CD4-positive, alpha-beta T cell treated with Interleukin-21 for 1 hour (primary cell): Measurements from ENCODE around the gene PDSS1.
"Not testable (repeated sequence)": the region's sequence is repeated elsewhere in the genome, so short reads cannot be mapped to it uniquely, and the experiment has no call there.

Experiments
- DNase-seq: peaks from one replicate; pipeline ENCODE4 v3.0.0-alpha.2; 2020

Gene PDSS1, protein sequence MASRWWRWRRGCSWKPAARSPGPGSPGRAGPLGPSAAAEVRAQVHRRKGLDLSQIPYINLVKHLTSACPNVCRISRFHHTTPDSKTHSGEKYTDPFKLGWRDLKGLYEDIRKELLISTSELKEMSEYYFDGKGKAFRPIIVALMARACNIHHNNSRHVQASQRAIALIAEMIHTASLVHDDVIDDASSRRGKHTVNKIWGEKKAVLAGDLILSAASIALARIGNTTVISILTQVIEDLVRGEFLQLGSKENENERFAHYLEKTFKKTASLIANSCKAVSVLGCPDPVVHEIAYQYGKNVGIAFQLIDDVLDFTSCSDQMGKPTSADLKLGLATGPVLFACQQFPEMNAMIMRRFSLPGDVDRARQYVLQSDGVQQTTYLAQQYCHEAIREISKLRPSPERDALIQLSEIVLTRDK

DNA sequence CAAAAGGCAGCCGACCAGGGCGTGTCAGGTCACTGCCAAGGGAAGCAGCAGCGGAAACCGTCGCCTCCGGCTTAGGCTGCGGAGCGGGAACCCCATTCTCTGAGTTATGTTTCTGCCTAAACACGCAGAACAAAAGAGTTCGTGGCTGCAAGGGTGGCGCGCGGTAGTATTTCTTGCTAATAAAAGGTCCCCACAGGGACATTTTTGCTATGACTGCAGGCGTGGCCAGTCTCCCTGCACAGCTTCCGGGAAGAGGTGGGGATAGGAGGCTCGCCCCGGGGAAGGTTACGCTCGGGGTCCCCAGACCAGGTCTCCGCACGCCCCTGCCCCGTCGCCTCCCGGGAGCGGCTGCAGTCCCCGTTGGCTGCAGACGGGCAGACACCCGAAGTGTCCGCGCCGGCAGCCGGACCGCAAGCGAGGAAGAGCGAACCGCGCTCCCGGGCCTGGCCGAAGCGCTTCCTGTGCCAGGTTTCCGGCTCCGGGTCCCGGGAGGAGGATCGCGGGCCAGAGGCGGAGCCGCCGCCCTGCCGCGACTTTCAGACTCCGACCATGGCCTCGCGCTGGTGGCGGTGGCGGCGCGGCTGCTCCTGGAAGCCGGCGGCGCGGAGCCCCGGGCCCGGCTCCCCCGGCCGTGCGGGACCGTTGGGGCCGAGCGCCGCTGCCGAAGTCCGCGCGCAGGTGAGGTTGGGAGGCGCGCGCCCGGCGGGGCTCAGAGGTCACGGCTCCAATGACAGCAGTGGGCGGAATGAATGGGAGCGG, at the start of gene PDSS1:
PDSS1 (plus strand) TSS at position 539 of the 759 bp plus-strand sequence; CDS start at position 550, 11 bp downstream.
- DNase-seq, result peak; percentile 69

DNA sequence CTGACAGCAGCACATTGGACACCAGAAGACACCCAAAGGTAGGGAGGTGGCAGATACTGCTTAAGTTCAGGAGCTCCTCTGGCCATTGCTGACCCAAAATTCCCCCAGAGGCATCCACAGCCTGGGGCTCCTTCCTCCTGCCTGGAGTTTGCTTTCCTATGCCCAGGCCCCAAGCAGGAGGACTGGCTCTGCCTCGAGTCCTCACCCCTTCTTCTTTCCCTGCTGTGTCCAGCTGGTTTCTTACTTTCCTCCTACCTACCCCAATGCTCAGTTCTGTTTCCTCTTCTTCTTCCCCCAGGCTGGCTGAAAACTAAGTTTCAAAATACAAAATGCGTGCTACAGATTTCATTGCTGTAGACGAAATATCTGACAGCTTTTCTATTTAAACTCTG, 49.3 kb upstream of the PDSS1 start:
- not testable (repeated sequence) for DNase-seq

DNA sequence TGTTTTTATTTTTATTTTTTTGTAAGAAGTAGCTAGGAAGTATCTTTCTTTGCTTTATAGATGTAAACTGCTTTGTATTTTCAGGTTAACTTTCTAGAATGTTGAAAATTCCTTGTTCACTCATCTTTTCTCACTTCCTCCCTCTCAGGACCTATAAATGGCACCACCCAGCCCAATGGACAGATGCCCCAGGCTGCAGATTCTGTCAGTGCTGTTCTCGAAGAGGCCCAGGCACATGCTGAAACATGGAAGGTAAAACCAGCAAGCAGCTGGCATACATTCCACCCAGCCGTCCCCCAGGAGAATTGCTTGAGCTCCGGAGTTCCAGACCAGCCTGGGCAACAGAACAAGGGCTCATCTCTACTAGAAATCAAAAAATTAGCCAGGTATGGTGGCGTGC, 47.1 kb upstream of the PDSS1 start:
- DNase-seq, result no peak

DNA sequence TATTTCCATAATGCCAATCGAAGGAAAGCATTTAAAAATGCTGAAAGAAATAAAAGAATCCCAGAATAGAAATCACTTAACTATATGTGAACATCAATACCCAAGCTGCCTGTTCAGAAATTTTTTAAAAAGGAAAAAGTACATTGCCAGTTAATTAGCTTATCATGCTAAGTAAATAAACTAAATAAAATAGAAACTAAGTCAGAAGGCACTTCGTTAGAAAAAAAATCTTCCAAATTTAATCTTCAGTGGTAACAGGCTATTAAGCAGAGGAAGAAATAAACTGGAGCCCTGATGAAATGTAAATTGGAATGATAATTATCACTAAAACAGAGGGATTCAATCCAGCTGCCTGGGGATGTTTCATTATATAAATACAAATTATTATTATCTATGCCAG, 46.0 kb upstream of the PDSS1 start:
- DNase-seq, result not testable (repeated sequence)

DNA sequence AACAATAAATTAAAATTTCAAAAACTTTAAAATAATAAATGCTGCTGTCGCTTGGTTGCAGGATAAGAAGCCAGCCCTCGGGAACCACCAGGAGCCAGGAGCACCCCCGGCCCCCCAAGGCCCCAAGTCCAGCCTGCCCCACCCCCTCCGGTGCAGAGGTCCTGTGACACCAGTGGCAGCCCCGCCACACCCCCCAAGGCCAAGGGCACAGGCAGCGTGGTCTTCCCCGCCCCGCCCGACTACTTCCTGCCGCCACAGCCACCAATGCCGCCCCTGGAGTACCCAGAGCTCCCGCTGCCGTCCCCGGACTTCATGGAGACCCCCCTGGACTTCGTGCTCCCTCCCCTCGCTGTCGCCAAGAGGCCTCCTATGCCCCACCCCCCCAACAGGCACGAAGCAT, 44.5 kb upstream of the PDSS1 start:
- no peak for DNase-seq

DNA sequence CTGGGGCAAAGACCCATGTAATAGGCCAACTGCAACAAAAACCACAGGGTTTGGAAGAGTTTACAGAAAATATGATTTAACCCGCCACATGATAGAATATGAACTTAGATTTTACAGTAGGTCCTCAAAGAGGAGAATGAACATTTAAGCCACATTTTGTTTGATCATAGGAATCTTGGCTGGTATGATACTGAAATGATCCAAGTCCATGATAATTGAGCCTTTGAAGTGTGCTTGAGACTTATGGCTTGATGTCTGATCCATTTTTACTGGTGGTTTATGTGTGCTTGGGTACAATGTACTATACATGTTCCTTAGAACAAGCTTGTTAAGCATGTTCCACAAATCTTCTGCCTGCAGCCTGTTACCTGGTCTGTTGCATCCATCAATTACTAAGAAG, 41.8 kb upstream of the PDSS1 start:
- no peak for DNase-seq

DNA sequence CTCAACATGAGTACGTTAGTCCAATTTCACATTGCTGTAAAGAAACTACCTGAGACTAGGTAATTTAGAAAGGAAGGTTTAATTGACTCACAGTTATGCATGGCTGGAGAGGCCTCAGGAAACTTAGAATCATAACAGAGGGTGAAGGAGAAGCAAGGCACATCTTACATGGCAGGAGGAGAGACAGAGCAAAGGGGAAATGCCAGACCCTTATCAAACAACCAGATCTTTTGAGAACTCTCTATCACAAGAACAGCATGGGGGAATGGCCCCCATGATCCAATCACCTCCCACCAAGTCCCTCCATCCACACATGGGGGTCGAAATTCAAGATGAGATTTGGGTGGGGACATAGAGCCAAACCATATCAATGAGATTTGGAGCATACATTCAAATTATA, 34.6 kb upstream of the PDSS1 start:
- no peak for DNase-seq

DNA sequence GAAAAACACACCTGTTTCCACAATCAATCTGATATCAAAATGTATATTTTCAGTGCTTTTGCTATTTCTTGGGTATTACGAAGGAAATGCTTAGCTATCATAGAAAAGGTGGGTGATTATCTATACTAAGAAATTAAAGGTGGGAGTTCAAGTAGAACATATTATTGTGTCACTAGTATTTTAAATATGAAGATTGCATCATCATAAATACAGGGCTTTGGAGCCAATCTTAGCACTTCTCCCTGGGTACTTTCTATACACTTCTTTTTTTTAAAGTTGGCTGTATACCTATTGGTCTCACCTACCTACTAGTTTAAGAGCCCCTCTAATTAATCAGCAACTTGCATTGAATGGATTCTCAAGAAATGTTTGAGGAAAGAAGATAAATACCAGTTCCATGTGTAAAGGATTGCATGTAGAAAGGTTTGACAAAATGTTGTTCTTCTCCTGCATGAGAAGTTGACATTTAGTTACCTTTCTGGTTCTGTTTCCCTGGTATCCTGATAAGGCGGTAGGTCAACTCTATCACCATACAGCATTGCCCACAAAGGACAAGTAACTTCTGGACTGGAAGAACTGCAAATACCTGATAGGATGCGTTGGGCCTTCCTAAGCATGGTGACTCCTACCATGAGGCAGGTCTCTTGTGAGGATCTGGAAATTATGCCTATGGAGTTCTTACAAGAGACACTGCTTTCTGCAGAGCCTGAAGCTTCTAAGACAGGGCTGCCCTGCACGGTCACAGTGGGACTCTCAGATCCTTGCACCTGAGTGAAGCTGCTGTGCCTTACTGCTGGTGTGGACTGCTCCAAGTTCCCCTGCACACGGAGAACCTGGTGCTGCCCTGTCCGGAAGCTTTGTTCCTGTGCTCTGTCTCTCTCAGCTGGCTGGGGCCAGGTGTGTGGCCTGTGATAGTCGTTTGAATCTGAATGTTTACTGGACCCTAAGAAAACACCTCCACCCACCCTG, 32.1 kb upstream of the PDSS1 start:
- DNase-seq, result no peak

DNA sequence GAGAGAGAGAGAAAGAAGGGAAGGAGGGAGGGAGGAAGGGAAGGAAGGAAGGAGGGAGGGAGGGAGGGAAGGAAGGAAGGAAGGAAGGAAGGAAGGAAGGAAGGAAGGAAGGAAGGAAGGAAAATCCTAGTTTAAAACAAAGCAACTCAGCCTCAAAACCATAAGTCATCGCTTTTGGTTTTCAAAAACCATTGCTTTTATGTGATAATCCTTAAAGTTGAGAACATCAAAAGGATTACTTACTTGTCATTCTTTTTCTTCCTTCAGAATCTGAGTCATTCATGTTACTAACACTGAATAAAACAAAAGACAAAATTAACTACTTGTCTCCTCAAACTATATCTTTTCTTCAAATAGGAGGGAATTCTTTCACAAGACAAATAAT, 21.6 kb upstream of the PDSS1 start:
- no peak for DNase-seq

DNA sequence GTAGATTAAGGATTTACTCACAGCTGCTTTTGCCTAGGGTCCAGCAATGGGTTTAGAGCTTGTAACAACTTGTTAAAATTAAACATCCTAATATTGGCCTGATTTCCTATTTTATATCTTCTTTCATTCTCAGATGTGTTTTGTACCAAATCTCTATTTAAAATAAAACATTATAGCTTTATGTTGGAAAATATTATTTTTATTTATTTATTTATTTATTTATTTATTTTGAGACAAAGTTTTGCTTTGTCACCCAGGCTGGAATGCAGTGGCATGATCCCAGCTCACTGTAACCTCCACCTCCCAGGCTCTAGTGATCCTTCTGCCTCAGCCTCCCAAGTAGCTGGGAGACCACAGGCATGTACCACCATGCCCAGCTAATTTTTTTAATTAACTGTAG, 17.9 kb upstream of the PDSS1 start:
- no peak for DNase-seq

DNA sequence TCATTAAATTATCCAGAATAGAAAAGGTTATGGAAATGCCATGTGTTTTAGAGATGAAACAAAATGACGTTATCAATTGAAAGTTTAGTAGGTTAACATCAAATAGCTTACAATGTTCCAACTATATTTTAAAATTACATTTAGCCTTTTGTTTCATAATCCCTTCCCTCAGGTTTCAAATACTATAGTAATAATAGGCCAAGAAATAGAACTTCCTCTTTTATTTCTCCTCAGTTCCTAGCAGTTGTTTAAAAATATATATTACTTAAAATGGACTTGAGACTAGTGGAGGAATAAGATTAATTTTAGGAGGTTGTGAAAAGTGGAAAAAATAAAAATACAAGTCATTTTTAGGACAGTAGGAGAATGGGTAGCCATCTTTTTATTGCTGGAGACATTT, 16.4 kb upstream of the PDSS1 start:
- DNase-seq, result no peak

DNA sequence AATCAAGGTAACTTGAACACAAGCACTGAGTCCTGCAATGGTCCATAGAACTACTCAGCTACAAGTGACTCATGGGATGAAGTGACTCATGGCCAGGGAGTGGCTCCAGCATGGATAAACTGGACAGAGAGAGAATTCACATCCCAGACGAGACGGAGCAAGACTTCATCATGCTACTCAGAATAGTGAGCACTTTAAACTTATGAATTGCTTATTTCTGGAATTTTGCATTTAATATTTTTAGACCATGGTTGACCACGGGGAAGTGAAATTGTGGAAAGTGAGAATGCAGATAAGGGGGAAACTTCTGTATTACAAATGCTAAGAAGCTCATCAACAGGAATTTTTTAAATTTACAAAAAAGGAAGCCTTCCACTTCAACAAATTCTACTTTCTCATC, 15.5 kb upstream of the PDSS1 start:
- DNase-seq, result not testable (repeated sequence)

DNA sequence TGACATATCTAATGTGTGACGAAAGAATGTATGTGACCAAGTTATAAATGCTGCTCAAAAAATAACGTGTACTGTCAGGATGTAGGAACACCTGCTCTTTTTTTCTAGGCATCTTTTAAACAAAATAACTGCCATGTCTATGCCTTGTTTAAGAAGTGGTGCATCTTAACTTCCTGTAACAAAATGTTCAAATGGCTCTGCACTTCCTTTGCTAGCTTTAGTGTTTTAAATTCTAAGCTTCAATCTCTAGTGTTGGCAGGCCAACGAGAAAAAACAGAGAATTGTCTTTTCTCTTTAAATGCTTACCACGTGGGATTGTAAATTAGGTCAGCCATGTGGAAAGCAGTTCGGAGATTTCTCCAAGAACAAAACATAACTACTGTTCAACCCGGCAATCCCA, 14.6 kb upstream of the PDSS1 start:
- DNase-seq, result peak; percentile 40

DNA sequence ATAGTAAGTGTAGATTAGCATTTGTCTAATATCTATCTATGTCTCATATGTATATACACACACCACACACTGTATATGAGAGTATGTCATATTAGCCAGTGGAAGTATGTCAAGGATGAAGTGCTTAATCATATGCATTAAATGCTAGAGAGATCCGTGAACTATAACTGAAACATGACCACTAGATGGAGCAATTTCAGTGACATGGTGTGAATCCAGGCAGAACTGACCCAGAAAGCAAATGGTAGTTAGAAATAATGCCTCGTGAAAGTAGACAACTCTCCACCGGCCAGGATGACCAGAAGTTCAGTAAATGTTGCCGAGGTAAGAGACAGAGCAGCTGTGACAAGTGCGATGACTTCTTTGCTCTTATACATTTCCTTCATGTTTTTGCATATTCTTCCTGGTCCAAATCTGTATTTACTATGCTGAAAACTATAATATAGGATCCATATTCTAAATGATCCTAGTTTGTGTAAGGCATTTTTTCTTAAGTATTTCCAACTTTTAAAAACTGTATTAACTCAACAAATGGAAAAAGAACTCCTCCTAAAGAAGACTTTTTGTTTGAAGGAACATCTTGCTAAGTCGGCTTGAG, 12.7 kb upstream of the PDSS1 start:
- peak; percentile 66 for DNase-seq

DNA sequence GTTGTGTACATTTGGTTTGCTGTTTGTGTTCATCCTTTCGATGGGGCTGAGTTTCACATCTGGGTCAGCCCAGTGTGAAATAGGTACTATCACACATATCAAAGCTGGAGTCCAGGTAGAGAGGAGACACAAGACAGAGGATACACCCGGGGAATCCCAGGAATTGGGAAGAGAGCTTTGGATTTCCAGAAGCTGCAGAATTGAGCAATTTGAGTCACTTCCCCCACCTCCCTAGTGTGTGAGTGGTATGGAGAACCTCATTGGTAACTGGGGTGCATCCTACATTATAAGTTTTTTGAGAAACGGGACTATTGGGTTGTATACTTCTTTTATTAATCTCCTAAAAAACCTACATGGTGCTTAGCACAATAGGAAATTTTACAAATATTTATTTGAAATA, 12.1 kb upstream of the PDSS1 start:
- DNase-seq, result no peak

DNA sequence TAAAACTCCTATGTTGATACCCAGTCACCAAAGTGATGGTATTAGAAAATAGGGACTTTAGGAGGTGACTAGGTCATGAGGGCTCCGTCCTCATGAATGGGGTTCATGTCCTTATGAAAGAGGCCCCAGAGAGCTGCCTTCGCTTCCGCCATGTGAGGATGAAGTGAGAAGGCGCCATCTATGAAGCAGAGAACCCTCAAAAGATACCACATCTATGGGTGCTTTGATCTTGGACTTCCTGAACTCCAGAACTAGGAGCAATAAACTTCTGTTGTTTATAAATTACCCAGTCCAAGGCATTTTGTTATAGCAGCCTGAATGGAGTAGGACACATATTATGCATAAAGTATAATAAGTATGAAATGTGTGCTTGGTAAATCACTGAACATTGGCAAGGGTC, 8.1 kb upstream of the PDSS1 start:
- peak; percentile 20 for DNase-seq

DNA sequence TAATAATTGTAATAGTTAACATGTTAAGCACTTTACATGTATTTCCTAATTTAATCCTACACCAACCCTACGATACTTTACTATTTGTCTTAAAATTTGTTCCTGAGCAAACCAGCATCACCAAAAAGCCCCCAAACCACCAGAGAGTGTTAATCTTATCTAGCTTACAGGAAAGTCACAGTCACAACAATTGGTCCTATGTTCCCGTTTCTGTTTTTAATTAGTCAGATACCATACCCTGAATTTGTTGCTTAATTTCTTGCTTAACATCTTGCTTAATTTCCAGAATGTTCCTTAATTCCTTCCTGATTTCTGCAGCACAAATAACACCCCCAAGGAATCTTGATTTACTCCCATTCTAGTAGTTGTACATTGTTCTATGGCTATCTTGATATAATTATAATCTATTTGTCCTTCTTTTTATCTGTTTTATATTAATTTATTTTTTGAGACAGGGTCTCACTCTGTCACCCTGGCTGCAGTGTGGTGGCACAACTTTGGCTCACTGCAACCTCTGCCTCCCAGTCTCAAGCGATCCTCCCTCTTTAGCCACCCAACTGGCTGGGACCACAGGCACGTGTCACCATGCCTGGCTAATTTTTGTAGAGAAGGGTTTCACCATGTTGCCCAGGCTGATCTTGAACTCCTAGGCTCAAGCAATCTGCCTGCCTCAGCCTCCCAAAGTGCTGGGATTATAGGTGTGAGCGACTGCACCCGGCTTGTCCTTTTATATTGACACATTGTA, 6.6 kb upstream of the PDSS1 start:
- no peak for DNase-seq

DNA sequence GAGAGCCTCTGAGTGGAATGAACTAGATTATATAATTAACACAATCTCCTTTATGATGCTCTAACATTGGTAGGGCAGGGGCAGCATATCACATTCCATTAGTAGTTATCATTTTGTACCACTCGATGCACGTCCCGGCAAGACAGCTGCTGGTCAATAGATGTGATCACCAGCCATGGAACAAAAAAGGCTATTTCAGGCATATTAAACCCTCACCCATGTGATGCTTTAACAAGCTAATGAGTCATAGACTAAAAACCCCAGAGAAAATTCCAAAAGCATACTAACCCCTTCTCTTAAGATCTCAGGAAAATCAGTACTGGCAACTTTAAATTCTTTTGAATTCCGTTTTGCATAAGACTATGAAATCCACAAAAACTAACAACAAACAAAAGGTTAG, 3.0 kb upstream of the PDSS1 start:
- DNase-seq, result not testable (repeated sequence)

DNA sequence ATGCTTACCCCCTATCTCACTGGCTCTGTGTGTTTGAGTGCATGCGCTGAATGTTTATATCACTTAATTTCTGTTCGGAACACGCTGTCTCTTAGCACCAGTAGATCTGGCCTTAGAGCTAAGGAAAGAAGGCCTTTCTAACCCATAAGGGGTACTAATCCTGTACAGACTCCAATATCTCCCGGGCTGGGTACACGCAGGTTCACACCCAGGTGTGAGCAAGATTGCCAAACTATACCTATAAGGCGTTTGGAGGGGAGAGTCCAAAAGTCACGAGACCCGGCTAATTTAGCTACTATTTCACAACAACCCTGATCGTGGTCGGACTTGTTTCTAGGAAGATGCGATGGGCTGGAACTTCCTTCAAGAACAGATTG, 727 bp upstream of the PDSS1 start:
- no peak for DNase-seq

DNA sequence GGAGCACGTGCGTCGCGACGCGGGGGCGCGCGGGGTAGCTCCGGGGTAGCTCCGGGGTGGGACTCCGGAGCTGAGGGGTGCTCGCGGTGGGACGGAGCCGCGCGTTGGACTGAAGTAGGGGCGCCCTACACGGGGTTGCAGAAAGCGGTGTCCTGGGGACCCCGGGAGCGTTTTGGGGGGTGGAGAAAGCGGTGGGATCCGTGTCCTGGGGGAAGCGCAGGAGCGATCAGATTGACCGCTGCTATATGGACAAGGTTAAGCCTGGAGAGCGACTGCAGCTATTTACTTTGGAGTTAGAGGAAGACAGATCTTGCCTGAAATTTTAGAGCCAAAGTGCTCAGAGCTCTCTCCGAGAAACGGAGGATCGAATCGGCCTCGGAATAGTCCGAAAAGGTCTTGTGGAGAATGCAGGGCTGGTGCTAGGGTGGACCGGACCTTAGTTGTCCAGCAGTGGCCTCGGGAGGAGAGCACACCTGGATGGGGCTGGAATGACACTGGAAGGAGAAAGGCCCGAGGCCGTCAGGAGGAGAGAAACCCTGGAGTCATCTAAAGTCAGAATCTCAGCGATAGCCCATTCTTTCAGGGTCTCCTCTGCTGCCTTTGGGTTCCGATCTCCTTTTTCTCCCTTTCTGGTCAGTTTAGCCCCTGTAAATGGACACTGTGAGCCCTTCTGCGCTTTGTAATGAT, 564 bp downstream of the PDSS1 start:
- DNase-seq, result no peak

DNA sequence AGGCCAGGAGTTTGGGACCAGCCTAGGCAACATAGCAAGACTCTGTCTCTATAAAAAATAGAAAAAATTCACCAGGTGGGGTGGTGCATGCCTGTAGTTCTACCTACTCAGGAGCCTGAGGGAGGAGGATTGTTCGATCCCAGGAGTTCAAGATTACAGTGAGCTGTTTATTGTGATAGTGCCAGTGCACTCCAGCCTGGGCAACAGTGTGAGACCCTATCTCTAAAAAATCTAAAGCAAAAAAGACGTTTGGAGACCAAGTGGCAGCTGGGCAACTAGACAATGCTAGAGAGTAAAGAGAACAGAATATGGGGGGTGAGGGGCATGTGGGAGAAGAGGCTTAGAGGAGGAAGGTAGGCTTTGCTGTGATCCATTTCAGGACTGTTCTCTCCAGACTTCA, 1.4 kb downstream of the PDSS1 start:
- no peak for DNase-seq
